ENCODE results near the gene PRSS53.

The PRSS53 gene

DNA sequence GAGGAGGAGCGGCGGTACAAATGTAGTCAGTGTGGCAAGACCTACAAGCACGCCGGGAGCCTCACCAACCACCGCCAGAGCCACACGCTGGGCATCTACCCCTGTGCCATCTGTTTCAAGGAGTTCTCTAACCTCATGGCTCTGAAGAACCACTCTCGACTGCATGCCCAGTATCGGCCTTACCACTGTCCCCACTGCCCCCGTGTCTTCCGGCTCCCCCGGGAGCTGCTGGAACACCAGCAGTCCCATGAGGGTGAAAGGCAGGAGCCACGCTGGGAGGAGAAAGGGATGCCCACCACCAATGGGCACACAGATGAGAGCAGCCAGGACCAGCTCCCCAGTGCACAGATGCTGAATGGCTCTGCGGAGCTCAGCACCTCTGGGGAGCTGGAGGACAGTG is 11.7 kb downstream of the PRSS53 start:
- DNase-seq: no peak

DNA sequence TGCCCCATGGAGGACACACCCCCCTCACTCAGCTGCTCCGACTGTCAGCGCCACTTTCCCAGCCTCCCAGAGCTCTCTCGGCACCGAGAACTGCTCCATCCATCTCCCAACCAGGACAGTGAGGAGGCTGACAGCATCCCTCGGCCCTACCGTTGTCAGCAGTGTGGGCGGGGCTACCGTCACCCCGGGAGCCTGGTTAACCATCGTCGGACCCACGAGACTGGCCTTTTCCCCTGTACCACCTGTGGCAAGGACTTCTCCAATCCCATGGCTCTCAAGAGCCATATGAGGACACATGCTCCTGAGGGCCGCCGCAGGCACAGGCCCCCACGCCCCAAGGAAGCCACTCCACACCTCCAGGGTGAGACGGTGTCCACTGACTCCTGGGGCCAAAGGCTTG is 12.4 kb downstream of the PRSS53 start:
- no peak for DNase-seq

DNA sequence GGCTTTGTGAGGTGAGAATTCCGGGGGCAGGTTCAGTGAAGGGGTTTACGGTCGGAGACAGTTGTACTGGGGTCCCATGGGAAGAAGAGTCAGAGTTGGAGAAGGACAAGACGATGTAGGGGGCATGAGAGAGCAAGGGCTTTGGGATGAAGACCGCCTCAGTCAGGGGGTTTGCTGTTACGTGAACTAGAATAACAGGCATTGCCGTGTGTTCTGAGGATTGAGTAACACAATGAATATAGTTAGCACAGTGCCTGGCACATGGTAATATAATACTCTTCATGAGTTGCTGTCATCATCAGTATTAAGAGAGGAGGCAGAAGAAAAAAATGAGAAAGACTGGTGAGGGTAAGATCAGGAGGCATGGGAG is 13.9 kb downstream of the PRSS53 start:
- DNase-seq: no peak

DNA sequence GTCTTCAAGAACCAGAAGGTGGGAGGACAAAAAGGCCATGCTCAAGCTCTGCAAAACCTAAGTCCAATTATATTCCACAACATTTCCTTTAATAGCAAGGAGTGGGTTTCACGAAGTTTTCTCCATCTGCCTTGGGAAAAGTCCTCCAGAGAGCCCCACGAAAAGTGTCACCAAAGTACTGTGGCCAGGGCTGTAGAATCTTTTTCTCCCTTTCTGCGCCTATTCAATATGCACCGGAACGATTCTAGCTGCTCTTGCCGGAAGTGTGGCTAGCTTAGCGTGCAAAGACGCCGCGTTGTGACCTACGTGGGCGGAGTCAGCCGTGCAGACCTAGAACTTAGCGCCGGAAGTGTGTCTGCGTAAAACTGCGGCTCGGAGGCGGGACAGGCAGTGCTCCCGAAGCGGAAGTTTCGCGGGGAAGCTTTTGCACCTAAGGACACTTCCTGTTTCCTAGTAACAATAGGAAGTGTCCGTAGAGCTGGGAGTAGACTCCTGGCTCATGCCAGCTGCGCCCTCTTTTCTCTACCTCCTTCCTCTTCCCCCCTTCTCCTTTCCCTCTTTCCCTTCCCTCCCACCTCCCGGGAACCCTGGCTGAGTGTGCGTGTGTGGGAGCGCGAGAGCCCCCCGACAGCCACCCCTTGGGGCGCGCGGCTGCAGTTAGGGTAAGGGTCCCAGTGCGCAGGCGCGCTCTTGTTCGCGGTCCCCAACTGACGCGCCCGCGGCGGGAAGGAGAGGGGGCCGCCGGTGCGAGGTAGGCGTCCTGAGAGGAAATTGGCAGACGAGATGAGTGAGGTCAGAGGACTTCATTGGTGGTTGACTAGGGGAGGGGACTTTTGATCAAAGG is 14.6 kb downstream of the PRSS53 start, which contains the start of the genes ZNF646 and ZNF668:
Gene ZNF646 (plus strand): TSS at position 453 of the 844 bp plus-strand sequence. CDS start 1,903 bp downstream, outside the sequence.
Gene ZNF668 (minus strand): TSS at position 271 of the 844 bp plus-strand sequence. CDS start 9,781 bp downstream, outside the sequence.
- DNase-seq: peak; percentile 98

DNA sequence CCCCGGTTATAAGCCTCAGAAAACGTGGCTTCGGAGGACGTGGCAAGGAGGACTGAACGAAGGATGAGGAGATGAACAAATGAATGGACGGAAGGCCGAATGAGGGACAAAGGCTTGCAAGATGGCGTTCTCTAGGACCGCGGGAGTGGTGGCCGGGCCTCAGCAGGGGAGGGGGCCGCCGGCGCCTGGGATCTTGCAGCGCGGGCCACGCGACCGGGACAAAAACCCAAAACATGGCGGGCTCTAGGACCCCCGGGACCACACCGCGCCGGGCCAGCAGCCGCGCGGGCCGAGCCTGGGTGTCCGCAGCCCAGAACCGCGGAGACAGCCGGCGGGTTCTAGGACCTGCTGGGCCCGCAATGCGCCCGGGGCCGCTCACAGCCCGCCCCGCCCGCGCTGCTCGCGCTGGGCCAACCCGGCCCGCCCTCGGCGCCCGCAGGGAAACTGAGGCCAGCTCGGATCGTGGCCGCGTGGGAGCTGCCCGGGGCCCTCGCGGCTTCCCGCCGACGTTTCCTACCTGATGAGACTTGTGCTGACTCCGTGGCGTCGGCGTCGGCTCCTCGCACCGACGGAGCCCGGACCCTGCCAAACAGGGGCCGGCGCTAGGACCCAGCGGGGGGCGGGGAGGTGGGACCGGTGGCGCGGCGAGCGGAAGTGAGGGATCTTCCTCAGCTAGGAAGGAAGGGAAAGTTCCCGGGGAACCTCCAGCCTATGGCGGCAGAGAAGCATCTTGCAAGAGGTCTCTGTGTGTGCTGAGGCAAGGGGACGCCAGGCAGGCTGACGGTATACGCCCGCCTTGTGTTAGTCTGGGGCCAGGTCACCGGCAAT is 15.4 kb downstream of the PRSS53 start:
- DNase-seq: peak; percentile 91

DNA sequence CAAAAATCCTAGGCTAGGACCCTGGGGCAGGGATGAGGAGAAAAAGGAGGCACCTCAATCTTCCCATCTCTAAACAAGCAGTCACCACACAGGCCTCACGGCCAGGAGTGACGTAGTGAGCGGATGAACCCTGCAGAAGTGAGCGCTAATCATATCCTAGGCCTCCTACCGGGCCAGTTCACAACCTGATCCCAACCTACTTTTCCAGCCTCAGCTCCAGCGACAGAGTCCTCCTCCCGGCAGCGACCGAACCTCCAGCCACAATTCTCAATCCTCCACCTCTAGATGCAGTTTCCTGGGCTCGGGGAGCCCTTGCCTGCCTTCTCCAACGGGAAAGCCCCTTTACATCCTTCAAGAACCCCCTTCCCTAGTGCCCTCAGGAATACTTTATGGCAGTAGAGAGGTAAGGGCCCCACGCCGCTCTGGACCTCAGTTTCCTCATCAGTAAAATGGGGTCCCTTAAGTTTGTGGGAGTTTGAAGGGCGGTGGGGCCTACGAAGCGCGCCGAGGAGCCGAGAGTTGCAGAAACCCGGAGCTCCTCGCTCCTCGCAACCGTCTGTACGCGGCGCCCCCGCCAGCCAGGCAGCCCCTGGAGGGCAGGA is 16.1 kb downstream of the PRSS53 start:
- peak; percentile 33 for DNase-seq

DNA sequence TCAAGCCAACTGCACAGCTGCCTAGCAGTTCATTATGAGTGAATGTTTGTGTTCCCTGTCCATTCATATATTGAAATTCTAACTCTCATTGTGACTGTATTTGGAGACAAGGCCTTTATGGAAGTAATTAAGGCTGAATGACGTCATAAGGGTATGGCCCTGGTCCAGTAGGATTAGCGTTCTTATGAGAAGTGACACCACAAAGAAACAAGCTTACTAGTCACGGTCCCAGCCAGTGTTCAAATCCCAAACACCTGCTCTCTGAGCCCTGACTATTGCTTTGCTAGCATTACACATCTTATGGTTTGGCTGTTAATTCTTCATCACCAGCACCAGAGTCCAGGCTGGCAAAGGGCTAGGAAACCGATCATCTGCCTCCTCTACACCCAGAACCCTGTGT is 16.9 kb downstream of the PRSS53 start:
- DNase-seq: no peak

DNA sequence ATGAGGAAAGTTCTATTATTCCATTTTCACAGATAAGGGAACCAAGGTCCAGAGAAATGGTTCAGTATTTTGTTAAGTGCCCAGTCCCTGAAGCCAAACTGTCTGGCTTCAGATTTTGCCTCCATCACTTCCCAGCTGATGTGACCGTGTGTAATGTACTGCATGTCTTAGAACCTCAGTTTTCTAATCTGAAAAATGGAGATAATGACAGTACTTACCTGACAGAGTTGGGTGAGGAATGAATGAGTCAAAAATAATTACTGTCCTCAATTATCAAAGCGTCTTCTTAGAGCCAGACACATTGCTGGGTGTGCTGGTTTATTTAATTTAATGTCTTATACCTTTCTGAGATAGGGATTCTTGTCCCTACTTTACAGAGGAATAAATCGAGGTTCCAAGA is 21.4 kb downstream of the PRSS53 start:
- DNase-seq: no peak

DNA sequence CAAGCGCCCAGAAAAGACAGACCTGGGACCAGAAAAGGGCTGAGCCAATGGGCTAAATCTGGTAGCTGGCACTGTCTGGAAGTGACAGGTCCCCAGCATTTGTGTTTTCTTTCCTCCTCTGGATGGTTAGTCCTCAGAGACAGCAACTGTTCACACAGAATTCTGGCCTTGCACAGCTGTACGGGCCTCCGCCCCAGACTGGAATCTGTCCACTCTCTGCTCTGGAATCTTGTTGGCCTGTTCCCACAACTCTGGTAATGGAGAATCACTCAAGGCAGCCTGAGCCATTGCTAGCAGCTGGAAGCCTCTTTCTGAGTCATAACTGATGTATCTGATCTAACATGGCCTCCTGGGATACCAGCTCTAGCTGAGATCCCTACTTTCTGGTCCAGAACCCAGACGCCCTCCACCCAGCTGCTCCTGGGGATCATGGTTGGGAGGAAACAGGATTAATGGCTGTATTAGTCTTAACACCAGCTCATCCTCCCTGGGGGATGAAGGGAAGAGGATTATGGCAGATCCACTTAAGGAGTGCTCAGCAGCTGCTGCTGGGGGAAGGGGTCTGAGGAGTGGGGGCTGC is 23.8 kb downstream of the PRSS53 start:
- DNase-seq: no peak

DNA sequence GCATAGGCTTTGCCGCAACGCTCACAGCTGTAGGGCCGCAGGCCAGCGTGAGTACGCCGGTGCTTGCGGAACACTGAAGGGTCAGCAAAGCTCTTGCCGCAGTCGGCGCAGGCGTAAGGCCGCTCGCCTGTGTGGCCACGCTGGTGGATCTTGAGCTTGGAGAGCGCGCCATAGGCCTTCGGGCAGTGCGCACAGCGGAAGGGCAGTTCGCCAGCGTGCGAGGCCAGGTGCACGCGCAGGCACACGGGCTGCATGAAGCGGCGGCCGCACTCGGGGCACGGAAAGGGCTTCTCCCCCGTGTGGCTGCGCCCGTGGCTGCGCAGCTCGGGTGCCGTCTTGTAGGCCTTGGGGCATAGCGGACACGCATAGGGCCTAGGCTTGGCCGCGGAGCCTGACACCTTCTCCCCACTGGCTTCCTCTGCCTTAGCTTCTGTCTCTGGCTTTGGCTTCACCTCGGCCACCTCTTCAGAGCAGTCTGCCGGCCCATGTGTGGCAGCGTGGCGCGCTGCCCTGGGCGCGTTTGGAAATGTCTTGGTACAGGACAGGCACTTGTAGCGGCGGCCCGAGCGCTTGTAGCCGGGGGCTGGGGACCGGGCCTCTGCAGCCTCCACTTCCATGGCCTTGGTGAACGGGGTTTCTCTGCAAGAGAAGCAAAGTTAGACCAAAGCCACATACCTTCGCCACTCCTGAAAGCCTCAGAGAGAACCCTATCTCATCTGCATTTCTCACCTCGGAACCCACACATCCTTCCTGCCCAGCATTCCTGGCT is 24.7 kb downstream of the PRSS53 start:
- no peak for DNase-seq

DNA sequence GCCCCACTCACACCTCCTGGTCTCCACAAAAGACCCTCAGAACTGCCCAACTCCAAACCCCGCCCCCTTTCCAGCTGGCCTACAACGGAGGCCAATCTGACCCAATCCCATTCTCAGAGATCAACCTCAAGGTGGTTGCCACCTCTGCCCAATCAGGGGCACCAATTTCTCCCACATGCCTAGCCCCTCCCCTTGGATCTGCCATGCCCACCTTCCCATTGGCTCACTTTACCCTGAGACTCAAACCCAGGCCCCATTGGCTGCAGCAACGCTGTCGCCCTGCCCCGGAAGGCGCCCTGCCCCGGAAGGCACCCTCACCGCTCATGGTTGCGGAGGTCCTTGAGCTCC is 25.3 kb downstream of the PRSS53 start:
- DNase-seq: no peak

DNA sequence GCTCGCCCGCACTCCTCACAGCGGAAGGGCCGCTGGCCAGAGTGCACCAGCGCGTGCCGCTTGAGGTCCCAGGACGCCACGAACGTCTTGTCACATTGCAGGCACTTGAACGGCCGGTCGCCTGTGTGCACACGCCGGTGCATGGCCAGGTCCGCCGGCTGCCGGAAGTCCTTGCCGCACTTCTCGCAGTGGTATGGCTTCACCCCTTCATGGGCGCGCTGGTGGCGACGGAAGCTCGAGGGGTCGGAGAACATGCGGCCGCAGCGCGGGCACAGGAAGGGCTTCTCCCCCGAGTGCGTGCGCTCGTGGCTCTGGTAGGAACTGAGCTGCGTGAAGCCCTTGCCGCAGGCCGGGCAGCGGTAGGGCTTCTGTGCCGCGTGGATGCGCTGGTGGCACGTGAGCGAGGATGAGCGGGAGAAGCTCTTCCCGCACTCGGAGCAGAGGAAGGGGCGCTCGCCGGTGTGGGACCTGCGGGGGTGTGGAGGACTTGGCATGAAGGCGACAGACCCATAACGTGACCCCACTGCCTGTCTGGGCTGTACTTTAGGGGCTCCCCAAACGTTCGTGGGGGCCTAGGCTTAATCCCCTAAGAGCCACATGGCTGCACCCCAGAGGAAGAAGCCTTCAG is 26.8 kb downstream of the PRSS53 start:
- no peak for DNase-seq

DNA sequence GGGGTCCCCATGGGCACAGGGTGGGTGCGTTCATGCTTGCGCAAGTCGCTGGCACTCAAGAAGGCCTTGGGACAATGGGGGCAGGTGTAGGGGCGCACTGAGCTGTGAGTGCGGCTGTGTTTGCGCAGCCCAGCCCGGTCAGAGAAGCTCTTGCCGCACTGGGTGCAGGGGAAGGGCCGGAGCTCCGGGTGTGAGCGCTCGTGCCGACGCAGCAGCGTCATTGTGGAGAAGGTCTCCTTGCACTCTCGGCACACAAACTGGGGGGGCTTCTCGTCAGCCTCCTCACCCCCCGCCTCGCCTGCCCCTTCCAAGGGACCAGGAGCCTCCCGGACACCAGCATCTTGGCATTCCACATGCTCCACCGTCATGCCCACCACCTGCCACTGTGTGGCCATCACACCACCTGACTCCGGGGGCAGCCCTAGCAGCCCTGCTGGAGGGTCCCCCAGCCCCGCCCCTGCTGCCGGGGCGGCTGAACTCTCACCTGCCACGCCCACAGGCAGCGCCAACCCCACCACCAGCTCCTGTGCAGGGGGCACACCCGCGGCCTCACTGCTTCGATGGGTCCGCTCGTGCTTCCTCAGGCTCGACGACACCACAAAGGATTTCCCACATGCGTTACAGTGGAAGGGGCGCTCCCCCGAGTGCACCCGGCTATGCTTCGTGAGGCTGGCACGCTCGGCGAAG is 27.5 kb downstream of the PRSS53 start:
- no peak for DNase-seq

DNA sequence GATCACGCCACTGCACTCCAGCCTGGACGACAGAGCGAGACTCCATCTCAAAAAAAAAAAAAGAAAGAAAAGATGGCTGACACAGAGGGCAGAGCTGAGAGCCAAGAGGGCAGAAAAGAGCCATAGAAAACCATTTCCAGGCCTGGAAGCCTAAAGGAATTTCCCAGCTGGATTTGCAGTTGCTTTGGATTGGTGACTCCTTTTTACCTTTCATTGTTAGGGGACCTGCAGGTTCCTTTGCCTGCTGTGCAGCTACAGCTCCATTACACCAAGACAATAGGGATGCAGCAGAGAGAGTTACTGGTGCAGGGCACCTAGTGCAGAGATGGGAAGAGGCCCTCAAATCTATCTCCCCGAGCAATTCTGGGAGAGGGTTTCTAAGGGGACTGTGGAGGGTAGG is 33.1 kb downstream of the PRSS53 start:
- DNase-seq: no peak

DNA sequence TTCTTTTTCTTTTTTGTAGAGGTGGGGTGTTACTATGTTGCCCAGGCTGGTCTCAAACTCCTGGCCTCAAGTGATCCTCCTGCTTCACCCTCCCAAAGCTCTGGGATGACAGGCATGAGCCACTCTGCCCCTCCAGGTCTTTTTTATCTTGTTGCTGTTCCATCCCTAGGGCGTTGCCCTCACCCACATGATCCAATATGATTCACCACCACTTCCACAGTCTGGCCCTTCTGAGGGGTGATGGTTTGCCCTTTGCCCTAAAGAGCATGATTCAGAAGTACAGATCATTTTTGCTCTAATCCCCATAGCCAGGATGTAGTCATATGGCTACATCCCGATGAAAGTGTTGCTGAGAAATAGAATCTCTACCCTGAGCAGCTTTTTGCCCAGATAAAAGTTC is 36.6 kb downstream of the PRSS53 start:
- DNase-seq: no peak

DNA sequence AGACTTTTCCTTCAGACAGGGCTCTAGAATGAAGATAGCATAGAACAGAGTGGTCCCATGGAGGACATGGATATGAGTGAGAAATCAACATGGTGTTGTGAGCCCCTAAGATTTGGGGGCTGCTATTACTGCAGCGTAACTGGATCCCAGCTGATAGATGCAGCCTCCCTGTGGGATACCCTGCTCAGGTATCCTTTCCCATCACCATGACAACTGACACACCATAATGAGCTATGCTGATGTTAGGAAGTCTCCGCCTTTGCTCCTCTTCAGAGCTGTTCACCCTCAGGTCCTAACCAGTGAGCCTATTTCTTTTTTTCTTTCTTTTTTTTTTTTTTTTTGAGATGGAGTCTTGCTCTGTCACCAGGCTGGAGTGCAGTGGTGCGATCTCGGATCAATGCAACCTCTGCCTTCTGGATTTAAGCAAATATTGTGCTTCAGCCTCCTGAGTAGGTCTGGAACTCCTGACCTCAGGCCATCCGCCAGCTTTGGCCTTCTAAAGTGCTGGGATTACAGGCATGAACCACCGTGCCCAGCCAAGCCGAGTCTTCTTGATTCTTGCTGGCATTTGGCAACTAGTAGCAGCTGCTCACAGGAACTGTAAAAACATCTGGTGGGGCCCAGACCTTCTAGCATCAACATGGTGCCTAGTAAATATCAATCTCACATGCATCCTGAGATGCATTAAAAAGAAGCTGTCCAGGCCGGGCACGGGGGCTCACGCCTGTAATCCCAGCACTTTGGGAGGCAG is 38.3 kb downstream of the PRSS53 start:
- no peak for DNase-seq

DNA sequence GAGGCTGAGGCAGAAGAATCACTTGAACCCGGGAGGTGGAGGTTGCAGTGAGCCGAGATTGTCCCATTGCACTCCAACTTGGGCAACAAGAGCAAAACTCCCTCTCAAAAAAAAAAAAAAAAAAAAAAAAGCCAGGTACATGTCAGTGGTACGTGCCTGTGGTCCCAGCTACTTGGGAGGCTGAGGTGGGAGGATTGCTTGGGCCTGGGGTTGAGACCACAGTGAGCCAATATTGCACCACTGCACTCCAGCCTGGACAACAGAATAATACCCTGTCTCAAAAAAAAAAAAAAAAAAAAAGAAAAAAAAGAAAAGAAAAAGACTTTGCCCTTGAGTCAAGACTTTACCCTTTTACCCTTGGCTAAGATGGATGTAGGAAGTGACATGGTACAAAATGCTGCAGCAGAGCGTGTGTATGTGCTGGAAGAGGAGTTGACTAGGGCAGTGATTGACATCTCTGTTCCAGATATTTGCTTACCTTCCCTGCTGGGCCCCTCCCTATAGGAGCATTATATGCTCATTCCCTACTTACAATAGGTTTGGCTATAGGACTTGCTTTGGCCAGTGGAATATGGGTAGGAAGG is 44.8 kb downstream of the PRSS53 start:
- DNase-seq: no peak

DNA sequence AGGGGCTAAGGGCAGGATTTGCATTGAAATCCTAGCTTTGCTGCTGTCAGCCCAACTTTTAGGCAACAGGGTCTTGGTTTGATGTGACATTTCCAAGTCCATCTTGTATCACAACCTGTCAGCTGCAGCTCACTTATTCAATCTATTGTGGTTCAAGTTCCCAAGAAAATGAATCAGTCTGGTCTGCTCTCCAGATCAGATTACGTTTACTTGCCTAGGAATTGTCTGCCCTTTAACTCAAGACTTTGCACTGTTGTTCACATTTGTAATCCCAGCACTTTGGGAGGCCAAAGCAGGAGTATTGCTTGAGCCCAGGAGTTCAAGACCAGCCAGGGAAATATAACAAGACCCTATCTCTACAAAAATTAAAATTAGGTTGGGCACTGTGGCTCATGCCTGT is 45.4 kb downstream of the PRSS53 start:
- no peak for DNase-seq

DNA sequence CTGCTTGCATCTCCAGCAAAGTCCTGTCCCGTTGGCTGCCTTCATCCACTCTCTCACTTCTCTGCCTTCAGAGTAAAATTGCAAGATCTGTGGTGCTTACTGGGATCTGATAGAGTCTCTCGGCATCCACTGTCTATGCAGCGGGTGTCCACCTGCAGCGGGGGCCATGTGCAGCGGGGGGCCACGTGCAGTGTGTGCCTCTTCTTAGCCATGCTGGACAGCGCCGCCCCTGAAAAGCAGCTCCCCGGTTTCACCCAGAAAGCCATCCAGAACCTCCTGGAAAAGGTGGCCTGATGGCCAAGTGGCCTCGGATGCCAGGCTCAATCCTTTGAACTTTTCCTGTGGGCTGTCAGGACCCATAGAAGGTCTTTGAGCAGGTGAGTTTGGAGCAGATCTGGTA is 45.9 kb downstream of the PRSS53 start:
- no peak for DNase-seq

DNA sequence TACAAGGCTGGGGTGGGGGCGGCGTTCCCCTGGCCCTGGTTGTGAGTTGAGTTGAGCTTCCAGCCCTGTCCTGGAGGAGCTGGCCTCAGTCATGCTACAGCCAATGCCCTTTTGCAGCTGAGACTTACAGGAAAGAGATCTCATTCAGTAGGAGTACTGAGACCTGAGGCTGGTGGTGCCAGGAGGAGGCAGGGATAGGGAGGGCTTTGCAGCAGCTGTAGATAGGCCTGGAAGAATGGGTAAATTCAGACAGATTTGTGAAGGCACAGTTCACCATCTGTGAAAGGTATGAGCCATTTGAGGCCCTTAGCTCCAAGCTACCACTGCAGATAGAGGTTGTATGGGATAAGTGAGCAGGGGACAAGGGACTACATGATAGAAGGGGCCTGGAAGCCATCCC is 49.8 kb downstream of the PRSS53 start:
- DNase-seq: no peak
